Ishikawa (cell line): ENCODE results near the gene IL6.

ENCODE experiments used
- CEBPB ChIP-seq: IDR thresholded peaks from 2 replicates; pipeline ENCODE4 v1.6.1; 2012
- EGR1 ChIP-seq: IDR thresholded peaks from 2 replicates; pipeline ENCODE4 v1.6.1; 2012
- EP300 ChIP-seq: IDR thresholded peaks from 2 replicates; pipeline ENCODE4 v1.6.1; 2012; ENCODE audit warnings: borderline replicate concordance
- FOXM1 ChIP-seq: IDR thresholded peaks from 2 replicates; pipeline ENCODE4 v1.6.1; 2012; ENCODE audit warnings: low read depth, borderline replicate concordance
- MAX ChIP-seq: IDR thresholded peaks from 2 replicates; pipeline ENCODE4 v1.6.1; 2012
- RAD21 ChIP-seq: IDR thresholded peaks from 2 replicates; pipeline ENCODE4 v1.6.1; 2012; ENCODE audit warnings: low read depth
- REST ChIP-seq: IDR thresholded peaks from 2 replicates; pipeline ENCODE4 v1.6.1; 2012; ENCODE audit warnings: low read depth, mild to moderate bottlenecking
- TAF1 ChIP-seq: IDR thresholded peaks from 2 replicates; pipeline ENCODE4 v1.6.1; 2012; ENCODE audit warnings: low read depth, mild to moderate bottlenecking
- TCF12 ChIP-seq: IDR thresholded peaks from 2 replicates; pipeline ENCODE4 v1.6.1; 2012; ENCODE audit warnings: low read depth
- TEAD4 ChIP-seq: IDR thresholded peaks from 2 replicates; pipeline ENCODE4 v1.6.1; 2012
- USF1 ChIP-seq: IDR thresholded peaks from 2 replicates; pipeline ENCODE4 v1.6.1; 2012
- YY1 ChIP-seq: IDR thresholded peaks from 2 replicates; pipeline ENCODE4 v1.6.1; 2012; ENCODE audit warnings: low read depth
- ZBTB7A ChIP-seq: IDR thresholded peaks from 2 replicates; pipeline ENCODE4 v1.6.1; 2012; ENCODE audit warnings: low read depth

GRCh38 chr7:22730921-22731654, 4.1 kb downstream of the IL6 start:
- no peak for TF ChIP-seq EP300
- TF ChIP-seq TCF12: no peak
- TF ChIP-seq MAX: no peak
- TF ChIP-seq RAD21: no peak
- TF ChIP-seq FOXM1: no peak
- no peak for TF ChIP-seq CEBPB
- no peak for TF ChIP-seq USF1
- no peak for TF ChIP-seq YY1
- TF ChIP-seq ZBTB7A: no peak
- TF ChIP-seq TAF1: no peak
- no peak for TF ChIP-seq REST
- no peak for TF ChIP-seq TEAD4
- TF ChIP-seq EGR1: no peak
